ENCODE results near the gene STAT5B. TPM values are rescaled to one million over a fixed set of nuclear protein-coding genes. Genes with fewer than 3 reads are reported as not detected.

STAT5B gene
- total RNA-seq, 1 donor from 2014 or later = 23.1 TPM

DNA sequence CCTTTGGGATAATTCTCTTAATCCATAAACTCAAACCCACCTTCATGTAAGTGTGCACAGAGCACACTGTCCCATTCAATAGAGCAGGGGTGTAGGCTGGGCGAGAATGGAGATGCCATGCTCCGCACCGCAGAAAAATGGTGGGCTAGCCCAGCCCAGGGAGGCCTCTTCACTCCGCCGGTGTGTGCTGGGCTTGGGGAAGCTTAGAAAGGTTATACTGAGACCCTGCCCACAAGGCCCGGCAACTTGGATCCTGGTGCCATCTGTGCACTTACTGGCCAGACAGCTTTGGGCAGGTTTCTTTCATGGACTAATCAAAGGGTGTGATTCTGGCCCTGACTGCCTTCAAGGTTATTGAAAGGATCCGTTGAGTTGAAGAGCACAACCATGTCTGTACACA, 8.4 kb upstream of the STAT5B start:
- no peaks in the 10 kb centered on the region for H3K27me3 ChIP-seq (ENCODE audit: insufficient read depth, low read length)
- H3K79me2 ChIP-seq (ENCODE audit: insufficient read depth, low read length) = no peaks in the 10 kb centered on the region
- no peaks in the 10 kb centered on the region for H4K20me1 ChIP-seq (ENCODE audit: insufficient read depth, low read length)
- H3K9me3 ChIP-seq (ENCODE audit: insufficient read depth, low read depth, low read length) = no peaks in the 10 kb centered on the region
- H3K4me2 ChIP-seq (ENCODE audit: low read length) = no peak overlapping the region
- no peaks in the 10 kb centered on the region for H3K4me1 ChIP-seq (ENCODE audit: insufficient read depth, low read length)
- no peak overlapping the region for H3K9ac ChIP-seq (ENCODE audit: low read length)
- H3K36me3 ChIP-seq (ENCODE audit: insufficient read depth, low read length) = no peaks in the 10 kb centered on the region
- no peak overlapping the region for H3K4me3 ChIP-seq (ENCODE audit: insufficient read depth, low read depth, low read length)
- no peak overlapping the region for H3K27ac Mint-ChIP-seq (ENCODE audit: unreplicated experiment)
- no peak overlapping the region for H3K4me3 Mint-ChIP-seq (ENCODE audit: unreplicated experiment)
- no peak for FAIRE-seq
- peaks cover 42% of the 10 kb centered on the region for H3K27me3 Mint-ChIP-seq (ENCODE audit: low read depth, unreplicated experiment)
- H3K4me1 Mint-ChIP-seq (ENCODE audit: low read depth, unreplicated experiment) = peaks cover 10% of the 10 kb centered on the region
- H2AFZ ChIP-seq (ENCODE audit: low read depth, low read length) = no peak overlapping the region
- H3K9me3 Mint-ChIP-seq (ENCODE audit: unreplicated experiment) = no peaks in the 10 kb centered on the region
- TF ChIP-seq, protein P1, sequence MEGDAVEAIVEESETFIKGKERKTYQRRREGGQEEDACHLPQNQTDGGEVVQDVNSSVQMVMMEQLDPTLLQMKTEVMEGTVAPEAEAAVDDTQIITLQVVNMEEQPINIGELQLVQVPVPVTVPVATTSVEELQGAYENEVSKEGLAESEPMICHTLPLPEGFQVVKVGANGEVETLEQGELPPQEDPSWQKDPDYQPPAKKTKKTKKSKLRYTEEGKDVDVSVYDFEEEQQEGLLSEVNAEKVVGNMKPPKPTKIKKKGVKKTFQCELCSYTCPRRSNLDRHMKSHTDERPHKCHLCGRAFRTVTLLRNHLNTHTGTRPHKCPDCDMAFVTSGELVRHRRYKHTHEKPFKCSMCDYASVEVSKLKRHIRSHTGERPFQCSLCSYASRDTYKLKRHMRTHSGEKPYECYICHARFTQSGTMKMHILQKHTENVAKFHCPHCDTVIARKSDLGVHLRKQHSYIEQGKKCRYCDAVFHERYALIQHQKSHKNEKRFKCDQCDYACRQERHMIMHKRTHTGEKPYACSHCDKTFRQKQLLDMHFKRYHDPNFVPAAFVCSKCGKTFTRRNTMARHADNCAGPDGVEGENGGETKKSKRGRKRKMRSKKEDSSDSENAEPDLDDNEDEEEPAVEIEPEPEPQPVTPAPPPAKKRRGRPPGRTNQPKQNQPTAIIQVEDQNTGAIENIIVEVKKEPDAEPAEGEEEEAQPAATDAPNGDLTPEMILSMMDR (IDR thresholded peaks at IDR 0.05; ENCODE audit: insufficient read depth, low read depth, low read length) = no peak
- no peak for TF ChIP-seq EZH2 (IDR thresholded peaks at IDR 0.05; ENCODE audit: insufficient read depth, low read length)
- no peak overlapping the region for H3K27ac ChIP-seq (ENCODE audit: low read depth, low read length)
- no peaks in the 10 kb centered on the region for H3K36me3 Mint-ChIP-seq (ENCODE audit: low read depth, unreplicated experiment)
- DNase-seq (ENCODE audit: low read depth) = no peak

DNA sequence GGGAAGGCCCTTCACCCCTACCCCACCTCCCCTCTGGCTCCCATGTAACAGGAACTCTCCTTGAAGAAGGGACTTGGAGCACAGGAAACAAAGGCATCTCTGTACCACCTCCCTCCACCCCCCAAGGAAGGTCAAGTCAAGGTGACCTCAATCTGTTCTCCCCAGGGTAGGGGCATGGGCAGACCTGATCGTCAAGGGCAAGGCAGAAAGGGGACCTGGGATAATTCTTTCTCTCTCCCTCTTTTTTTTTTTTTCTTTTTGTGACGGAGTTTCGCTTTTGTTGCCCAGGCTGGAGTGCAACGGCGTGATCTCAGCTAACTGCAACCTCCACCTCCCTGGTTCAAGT, 7.8 kb upstream of the STAT5B start:
- DNase-seq (ENCODE audit: low read depth) (no peak), FAIRE-seq (no peak)
- Histone ChIP-seq H3K4me1 (ENCODE audit: insufficient read depth, low read length) (no peaks in the 10 kb centered on the region), H3K79me2 (ENCODE audit: insufficient read depth, low read length) (no peaks in the 10 kb centered on the region), H2AFZ (ENCODE audit: low read depth, low read length) (no peak overlapping the region), H3K27me3 (ENCODE audit: insufficient read depth, low read length) (no peaks in the 10 kb centered on the region), H3K27ac (ENCODE audit: low read depth, low read length) (no peak overlapping the region), H3K4me2 (ENCODE audit: low read length) (no peak overlapping the region), H3K9me3 (ENCODE audit: insufficient read depth, low read depth, low read length) (no peaks in the 10 kb centered on the region), H3K4me3 (ENCODE audit: insufficient read depth, low read depth, low read length) (no peak overlapping the region), H3K36me3 (ENCODE audit: insufficient read depth, low read length) (no peaks in the 10 kb centered on the region), H3K9ac (ENCODE audit: low read length) (no peak overlapping the region), H4K20me1 (ENCODE audit: insufficient read depth, low read length) (no peaks in the 10 kb centered on the region)
- H3K4me1 Mint-ChIP-seq (ENCODE audit: low read depth, unreplicated experiment) = peaks cover 10% of the 10 kb centered on the region
- H3K4me3 Mint-ChIP-seq (ENCODE audit: unreplicated experiment) = no peak overlapping the region
- H3K27ac Mint-ChIP-seq (ENCODE audit: unreplicated experiment) = no peak overlapping the region
- no peaks in the 10 kb centered on the region for H3K9me3 Mint-ChIP-seq (ENCODE audit: unreplicated experiment)
- TF ChIP-seq, protein P1 (IDR thresholded peaks at IDR 0.05; ENCODE audit: insufficient read depth, low read depth, low read length) = no peak
- TF ChIP-seq EZH2 (IDR thresholded peaks at IDR 0.05; ENCODE audit: insufficient read depth, low read length) = no peak
- no peaks in the 10 kb centered on the region for H3K36me3 Mint-ChIP-seq (ENCODE audit: low read depth, unreplicated experiment)
- H3K27me3 Mint-ChIP-seq (ENCODE audit: low read depth, unreplicated experiment) = peaks cover 41% of the 10 kb centered on the region

DNA sequence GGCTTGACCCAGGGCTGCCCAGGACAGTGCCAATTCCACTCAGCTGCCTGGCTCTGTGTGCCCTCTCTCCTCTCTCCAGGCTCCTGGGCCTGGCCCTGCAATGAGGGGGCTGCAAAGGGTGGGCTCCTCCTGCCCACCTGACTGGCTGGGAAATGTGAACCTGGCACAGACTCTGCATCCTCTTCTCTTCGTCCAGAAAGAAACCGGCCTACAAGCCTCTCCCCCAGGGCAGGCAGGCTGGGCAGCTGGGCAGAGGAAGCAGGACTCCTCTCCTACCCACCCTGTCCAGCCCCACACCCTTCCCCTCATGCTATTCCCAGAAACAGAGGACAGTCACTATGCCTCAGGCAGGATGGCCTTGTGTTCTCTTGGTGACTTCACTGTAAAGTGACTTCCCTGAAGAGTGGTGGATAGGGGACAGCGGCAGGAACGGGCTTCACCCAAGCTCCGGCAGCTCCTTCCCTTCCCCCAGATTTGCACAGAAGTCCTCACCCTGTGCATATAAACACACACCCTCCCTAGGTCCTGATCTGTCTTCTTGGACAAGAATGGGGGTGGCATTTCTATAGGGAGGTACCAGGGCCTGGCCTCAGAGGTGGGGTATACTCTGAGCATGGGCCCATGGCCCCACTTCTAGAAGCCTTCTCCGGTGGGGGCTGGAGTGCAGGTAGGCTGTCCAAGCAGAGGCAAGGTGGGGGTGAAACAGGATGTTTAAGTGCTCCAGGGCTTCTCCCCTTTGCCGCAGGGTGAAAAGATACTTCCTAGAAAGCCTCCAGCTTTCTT, 7.2 kb upstream of the STAT5B start:
- no peaks in the 10 kb centered on the region for H3K36me3 Mint-ChIP-seq (ENCODE audit: low read depth, unreplicated experiment)
- Histone ChIP-seq H3K79me2 (ENCODE audit: insufficient read depth, low read length) (no peaks in the 10 kb centered on the region), H3K4me3 (ENCODE audit: insufficient read depth, low read depth, low read length) (no peak overlapping the region), H4K20me1 (ENCODE audit: insufficient read depth, low read length) (no peaks in the 10 kb centered on the region), H3K27ac (ENCODE audit: low read depth, low read length) (no peak overlapping the region), H3K27me3 (ENCODE audit: insufficient read depth, low read length) (no peaks in the 10 kb centered on the region), H3K9me3 (ENCODE audit: insufficient read depth, low read depth, low read length) (no peaks in the 10 kb centered on the region), H3K4me2 (ENCODE audit: low read length) (no peak overlapping the region), H2AFZ (ENCODE audit: low read depth, low read length) (no peak overlapping the region), H3K4me1 (ENCODE audit: insufficient read depth, low read length) (no peaks in the 10 kb centered on the region), H3K9ac (ENCODE audit: low read length) (no peak overlapping the region), H3K36me3 (ENCODE audit: insufficient read depth, low read length) (no peaks in the 10 kb centered on the region)
- H3K9me3 Mint-ChIP-seq (ENCODE audit: unreplicated experiment) = no peaks in the 10 kb centered on the region
- H3K27ac Mint-ChIP-seq (ENCODE audit: unreplicated experiment) = no peak overlapping the region
- H3K27me3 Mint-ChIP-seq (ENCODE audit: low read depth, unreplicated experiment) = peaks cover 41% of the 10 kb centered on the region
- no peak overlapping the region for H3K4me3 Mint-ChIP-seq (ENCODE audit: unreplicated experiment)
- peaks cover 10% of the 10 kb centered on the region for H3K4me1 Mint-ChIP-seq (ENCODE audit: low read depth, unreplicated experiment)
- TF ChIP-seq, protein P1 (IDR thresholded peaks at IDR 0.05; ENCODE audit: insufficient read depth, low read depth, low read length) = no peak
- no peak for TF ChIP-seq EZH2 (IDR thresholded peaks at IDR 0.05; ENCODE audit: insufficient read depth, low read length)
- no peak for DNase-seq (ENCODE audit: low read depth)
- no peak for FAIRE-seq

Data from astrocyte (in vitro differentiated cells and primary cell).